ENCODE results near the gene SPATA24. TPM values are rescaled to one million over a fixed set of nuclear protein-coding genes. Genes with fewer than 3 reads are reported as not detected.

Gene SPATA24
- polyA plus RNA-seq, 2 of the 4 experiments (the other 2 are of a cell fraction) = 5.7 to 6.9 TPM

DNA sequence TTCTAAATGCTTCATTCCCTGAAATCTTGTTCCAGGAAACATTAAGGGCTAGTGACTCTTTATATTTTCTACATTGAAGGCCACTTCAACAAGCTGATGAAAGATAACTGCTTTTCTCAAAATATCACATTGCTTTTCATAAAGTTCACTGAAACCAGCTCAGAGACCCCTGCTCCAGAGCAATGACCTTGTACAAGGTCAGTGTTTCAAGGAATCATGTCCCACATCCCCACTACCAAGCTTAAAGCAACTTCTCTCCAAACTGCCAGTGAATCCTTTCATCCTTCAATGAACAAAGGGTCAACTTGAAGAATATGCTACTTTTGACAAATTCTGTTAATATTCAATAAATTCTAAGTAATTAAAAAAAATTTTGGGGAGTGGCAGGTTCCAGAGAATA is 12.0 kb upstream of the SPATA24 start (continued):
- TF ChIP-seq, protein P1, sequence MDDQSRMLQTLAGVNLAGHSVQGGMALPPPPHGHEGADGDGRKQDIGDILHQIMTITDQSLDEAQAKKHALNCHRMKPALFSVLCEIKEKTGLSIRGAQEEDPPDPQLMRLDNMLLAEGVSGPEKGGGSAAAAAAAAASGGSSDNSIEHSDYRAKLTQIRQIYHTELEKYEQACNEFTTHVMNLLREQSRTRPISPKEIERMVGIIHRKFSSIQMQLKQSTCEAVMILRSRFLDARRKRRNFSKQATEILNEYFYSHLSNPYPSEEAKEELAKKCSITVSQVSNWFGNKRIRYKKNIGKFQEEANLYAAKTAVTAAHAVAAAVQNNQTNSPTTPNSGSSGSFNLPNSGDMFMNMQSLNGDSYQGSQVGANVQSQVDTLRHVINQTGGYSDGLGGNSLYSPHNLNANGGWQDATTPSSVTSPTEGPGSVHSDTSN (IDR thresholded peaks at IDR 0.05) = no peak
- TF ChIP-seq FOSB (CRISPR knock-in tag; IDR thresholded peaks at IDR 0.05) = no peak

DNA sequence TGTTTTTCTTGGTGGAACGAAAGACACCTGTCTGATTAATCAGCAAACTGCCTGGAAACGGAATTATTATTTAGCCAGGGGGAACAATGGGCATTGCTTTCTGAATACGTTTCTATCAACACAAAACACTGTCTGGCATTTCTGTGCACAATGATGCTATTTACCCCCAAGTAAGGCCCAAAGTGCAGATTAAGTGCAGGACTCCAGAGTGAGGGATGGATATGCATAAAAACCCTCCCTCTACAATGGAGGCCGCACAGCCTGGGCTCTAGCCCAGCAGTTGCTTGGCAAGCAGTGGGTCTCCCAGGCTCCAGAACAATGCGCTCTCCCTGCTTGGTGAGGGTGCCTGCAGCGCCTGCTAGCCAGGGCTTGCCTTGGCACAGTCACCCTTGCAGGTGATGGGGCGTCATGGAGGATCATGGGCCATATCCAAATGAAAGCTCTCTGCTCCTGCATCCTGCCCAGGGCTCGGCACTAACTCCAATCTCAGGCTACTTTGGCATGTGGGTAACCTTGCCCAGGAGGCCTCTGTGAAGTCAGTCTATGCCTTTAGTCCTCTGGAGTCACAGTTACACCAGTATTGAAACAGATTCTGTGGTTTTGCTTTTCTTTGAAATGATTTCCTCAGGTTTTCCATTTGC is 11.5 kb upstream of the SPATA24 start:
- no peak overlapping the region for H3K27ac ChIP-seq
- TF ChIP-seq ZFP36 (IDR thresholded peaks at IDR 0.05; ENCODE audit: borderline replicate concordance, partially characterized antibody) (no peak), ZSCAN20 (CRISPR knock-in tag; IDR thresholded peaks at IDR 0.05) (no peak)
- H3K9me3 ChIP-seq = no peaks in the 10 kb centered on the region
- CTCF ChIA-PET = interaction anchor here (0.6 to 13.8 kb wide), 2 partner anchors 9 to 102 kb away, joined by 3 to 392 read pairs; no protein-coding TSS in a partner anchor
- DNase-seq (ENCODE audit: low read depth in 1 of 2, low spot score in 1 of 2) = no peak
- no peak overlapping the region for H3K4me3 ChIP-seq
- POLR2A ChIA-PET = no interaction called here
- no peak for FAIRE-seq
- H3K4me1 ChIP-seq = no peaks in the 10 kb centered on the region
- ATAC-seq = no peak
- H3K4me2 ChIP-seq = no peak overlapping the region
- 82% methylated on average over 7 of the region's 8 CpGs for WGBS (ENCODE audit: missing lambda C conversion rate)

DNA sequence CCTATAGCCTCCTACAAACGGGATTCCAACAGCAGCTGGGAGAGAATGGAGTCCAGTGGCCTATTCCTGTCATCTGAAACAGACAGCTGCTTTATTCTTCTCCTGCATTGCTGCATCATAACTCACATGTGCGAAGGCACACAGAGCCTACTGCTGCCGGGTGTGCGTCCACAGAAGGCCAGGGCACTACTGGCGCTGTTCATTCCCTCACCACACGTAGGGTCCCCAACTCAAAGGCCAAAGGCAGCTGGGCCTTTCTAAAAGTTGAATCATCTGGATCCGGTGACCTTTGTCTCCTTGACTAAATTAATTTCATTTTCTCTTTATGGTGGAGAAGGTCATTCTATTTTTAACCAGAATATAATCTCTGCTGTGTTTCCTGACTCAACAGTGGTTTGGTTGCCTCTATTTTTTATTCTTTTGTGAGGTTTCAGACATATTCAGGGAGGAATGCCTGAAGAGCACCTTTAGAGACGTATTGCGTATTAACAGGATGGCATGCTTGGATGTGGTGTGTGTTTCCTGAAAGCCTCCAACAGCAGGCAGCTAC is 10.8 kb upstream of the SPATA24 start:
- no peak for FAIRE-seq
- H3K27ac ChIP-seq = no peak overlapping the region
- ATAC-seq = no peak
- CTCF ChIA-PET = interaction anchor here (0.5 to 13.8 kb wide), 4 partner anchors 8 to 587 kb away, joined by 3 to 392 read pairs (median 4); no protein-coding TSS in a partner anchor
- TF ChIP-seq, protein P2, sequence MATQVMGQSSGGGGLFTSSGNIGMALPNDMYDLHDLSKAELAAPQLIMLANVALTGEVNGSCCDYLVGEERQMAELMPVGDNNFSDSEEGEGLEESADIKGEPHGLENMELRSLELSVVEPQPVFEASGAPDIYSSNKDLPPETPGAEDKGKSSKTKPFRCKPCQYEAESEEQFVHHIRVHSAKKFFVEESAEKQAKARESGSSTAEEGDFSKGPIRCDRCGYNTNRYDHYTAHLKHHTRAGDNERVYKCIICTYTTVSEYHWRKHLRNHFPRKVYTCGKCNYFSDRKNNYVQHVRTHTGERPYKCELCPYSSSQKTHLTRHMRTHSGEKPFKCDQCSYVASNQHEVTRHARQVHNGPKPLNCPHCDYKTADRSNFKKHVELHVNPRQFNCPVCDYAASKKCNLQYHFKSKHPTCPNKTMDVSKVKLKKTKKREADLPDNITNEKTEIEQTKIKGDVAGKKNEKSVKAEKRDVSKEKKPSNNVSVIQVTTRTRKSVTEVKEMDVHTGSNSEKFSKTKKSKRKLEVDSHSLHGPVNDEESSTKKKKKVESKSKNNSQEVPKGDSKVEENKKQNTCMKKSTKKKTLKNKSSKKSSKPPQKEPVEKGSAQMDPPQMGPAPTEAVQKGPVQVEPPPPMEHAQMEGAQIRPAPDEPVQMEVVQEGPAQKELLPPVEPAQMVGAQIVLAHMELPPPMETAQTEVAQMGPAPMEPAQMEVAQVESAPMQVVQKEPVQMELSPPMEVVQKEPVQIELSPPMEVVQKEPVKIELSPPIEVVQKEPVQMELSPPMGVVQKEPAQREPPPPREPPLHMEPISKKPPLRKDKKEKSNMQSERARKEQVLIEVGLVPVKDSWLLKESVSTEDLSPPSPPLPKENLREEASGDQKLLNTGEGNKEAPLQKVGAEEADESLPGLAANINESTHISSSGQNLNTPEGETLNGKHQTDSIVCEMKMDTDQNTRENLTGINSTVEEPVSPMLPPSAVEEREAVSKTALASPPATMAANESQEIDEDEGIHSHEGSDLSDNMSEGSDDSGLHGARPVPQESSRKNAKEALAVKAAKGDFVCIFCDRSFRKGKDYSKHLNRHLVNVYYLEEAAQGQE (IDR thresholded peaks at IDR 0.05) = no peak
- no peak for TF ChIP-seq ZFP36 (IDR thresholded peaks at IDR 0.05; ENCODE audit: borderline replicate concordance, partially characterized antibody)
- no peak for TF ChIP-seq JUNB (IDR thresholded peaks at IDR 0.05)
- no peak for TF ChIP-seq RCOR1 (IDR thresholded peaks at IDR 0.05; ENCODE audit: low read depth, low read length)
- no peak for TF ChIP-seq FOSL2 (IDR thresholded peaks at IDR 0.05)
- no peak for TF ChIP-seq FOSL2 (CRISPR knock-in tag; IDR thresholded peaks at IDR 0.05)
- TF ChIP-seq PHF8 (IDR thresholded peaks at IDR 0.05; ENCODE audit: borderline replicate concordance, low read depth) = no peak
- no peak for TF ChIP-seq EHF (CRISPR knock-in tag; IDR thresholded peaks at IDR 0.05)
- TF ChIP-seq POLR2AphosphoS2 (conservative IDR thresholded peaks at IDR 0.05; ENCODE audit: low read length) = no peak
- no peak for TF ChIP-seq HOXA7 (CRISPR knock-in tag; IDR thresholded peaks at IDR 0.05)
- TF ChIP-seq TP53 (CRISPR knock-in tag; IDR thresholded peaks at IDR 0.05) = no peak
- TF ChIP-seq CEBPB (IDR thresholded peaks at IDR 0.05) = no peak
- no peak for TF ChIP-seq RFX5 (IDR thresholded peaks at IDR 0.05)
- TF ChIP-seq, protein P3, sequence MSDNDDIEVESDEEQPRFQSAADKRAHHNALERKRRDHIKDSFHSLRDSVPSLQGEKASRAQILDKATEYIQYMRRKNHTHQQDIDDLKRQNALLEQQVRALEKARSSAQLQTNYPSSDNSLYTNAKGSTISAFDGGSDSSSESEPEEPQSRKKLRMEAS (IDR thresholded peaks at IDR 0.05) = no peak
- TF ChIP-seq, protein P4, sequence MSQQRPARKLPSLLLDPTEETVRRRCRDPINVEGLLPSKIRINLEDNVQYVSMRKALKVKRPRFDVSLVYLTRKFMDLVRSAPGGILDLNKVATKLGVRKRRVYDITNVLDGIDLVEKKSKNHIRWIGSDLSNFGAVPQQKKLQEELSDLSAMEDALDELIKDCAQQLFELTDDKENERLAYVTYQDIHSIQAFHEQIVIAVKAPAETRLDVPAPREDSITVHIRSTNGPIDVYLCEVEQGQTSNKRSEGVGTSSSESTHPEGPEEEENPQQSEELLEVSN (IDR thresholded peaks at IDR 0.05; ENCODE audit: borderline replicate concordance, low read depth) = no peak
- TF ChIP-seq, protein P5, sequence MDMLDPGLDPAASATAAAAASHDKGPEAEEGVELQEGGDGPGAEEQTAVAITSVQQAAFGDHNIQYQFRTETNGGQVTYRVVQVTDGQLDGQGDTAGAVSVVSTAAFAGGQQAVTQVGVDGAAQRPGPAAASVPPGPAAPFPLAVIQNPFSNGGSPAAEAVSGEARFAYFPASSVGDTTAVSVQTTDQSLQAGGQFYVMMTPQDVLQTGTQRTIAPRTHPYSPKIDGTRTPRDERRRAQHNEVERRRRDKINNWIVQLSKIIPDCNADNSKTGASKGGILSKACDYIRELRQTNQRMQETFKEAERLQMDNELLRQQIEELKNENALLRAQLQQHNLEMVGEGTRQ (IDR thresholded peaks at IDR 0.05) = no peak
- no peak for TF ChIP-seq CHD2 (IDR thresholded peaks at IDR 0.05; ENCODE audit: low read length, partially characterized antibody)
- TF ChIP-seq, protein P6, sequence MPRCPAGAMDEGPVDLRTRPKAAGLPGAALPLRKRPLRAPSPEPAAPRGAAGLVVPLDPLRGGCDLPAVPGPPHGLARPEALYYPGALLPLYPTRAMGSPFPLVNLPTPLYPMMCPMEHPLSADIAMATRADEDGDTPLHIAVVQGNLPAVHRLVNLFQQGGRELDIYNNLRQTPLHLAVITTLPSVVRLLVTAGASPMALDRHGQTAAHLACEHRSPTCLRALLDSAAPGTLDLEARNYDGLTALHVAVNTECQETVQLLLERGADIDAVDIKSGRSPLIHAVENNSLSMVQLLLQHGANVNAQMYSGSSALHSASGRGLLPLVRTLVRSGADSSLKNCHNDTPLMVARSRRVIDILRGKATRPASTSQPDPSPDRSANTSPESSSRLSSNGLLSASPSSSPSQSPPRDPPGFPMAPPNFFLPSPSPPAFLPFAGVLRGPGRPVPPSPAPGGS (IDR thresholded peaks at IDR 0.05) = no peak
- H3K4me1 ChIP-seq = no peaks in the 10 kb centered on the region
- POLR2A ChIA-PET = no interaction called here
- no peak overlapping the region for H3K4me2 ChIP-seq
- H3K4me3 ChIP-seq = no peak overlapping the region
- DNase-seq (ENCODE audit: low read depth in 1 of 2, low spot score in 1 of 2) = no peak
- 86% methylated on average over 9 of the region's 9 CpGs for WGBS (ENCODE audit: missing lambda C conversion rate)
- no peaks in the 10 kb centered on the region for H3K9me3 ChIP-seq
